Suppressor macrophage treated with lipopolysaccharide for 1 hour (primary cell): ENCODE results near the gene ANKRD44.

ENCODE experiments used
- DNase-seq, 3 donors: peaks; one replicate each; pipeline ENCODE4 v3.0.0-alpha.2; 2020 to 2022

Gene ANKRD44

DNA sequence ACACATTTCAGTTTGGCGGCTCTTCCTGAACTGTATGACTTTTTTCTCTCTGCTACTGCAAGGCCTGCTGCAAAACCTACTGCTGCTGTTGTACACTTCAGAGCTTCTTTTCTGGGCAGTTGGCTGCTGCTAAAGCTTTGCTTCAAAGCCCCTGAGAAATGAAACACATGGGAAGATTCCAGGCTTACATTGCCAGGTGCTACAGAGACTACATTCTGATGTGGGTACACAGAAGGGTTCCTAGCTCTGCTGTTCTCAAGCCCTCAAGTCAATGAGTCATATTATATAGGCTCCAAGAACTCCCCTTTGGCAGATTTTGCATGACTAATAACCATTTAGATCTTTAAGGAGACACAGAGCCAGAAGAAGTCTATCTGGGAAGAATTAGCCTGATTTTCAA lies 371.2 kb downstream of the ANKRD44 start:
- DNase-seq, result peak in 2 of 3 donors; percentile 17 to 43
